Kidney (tissue), 14 donors: ENCODE data around the gene NCKAP5. TPM values are rescaled to one million over a fixed set of nuclear protein-coding genes. Genes with fewer than 3 reads are reported as not detected.
"Not testable (repeated sequence)": the region's sequence is repeated elsewhere in the genome, so short reads cannot be mapped to it uniquely, and the experiment has no call there.

Experiments
- DNase-seq, 5 donors: peaks; one replicate each; pipeline ENCODE4 v3.0.0-alpha.2; 2013 to 2020
- FAIRE-seq: peaks from 2 replicates; lab custom pipeline; 2012; peaks lifted over from hg19 to GRCh38; lab: Jason Lieb, UNC
- H3K27ac ChIP-seq, 2 donors: one replicate each; pipeline ENCODE4 v1.7.0; 2013; ENCODE audit warnings: low read depth in 2 of 2, low read length in 2 of 2, inconsistent platforms in 1 of 2
- H3K27me3 ChIP-seq: one replicate; pipeline ENCODE4 v1.7.1; 2013; ENCODE audit warnings: low read length, inconsistent platforms; ENCODE audit not compliant: control insufficient read depth, insufficient read depth
- H3K36me3 ChIP-seq, 3 donors: one replicate each; pipeline versions ENCODE4 v1.7.0 to v1.7.1; 2013; ENCODE audit warnings: low read length in 3 of 3, control low read depth in 1 of 3, inconsistent platforms in 1 of 3; ENCODE audit not compliant: insufficient read depth in 3 of 3, control insufficient read depth in 2 of 3
- H3K4me1 ChIP-seq, 3 donors: one replicate each; pipeline versions ENCODE4 v1.7.0 to v1.7.1; 2013; ENCODE audit warnings: low read length in 3 of 3, inconsistent platforms in 1 of 3, low read depth in 1 of 3; ENCODE audit not compliant: control insufficient read depth in 2 of 3, insufficient read depth in 2 of 3
- H3K4me3 ChIP-seq, 3 donors: one replicate each; pipeline versions ENCODE4 v1.7.0 to v1.8.1; 2013; ENCODE audit warnings: low read length in 3 of 3, control low read depth in 1 of 3, inconsistent platforms in 1 of 3
- H3K9ac ChIP-seq, 3 donors: one replicate each; pipeline versions ENCODE4 v1.7.0 to v1.7.1; 2013; ENCODE audit warnings: low read length in 3 of 3, control low read depth in 1 of 3, inconsistent platforms in 1 of 3
- H3K9me3 ChIP-seq, 3 donors: one replicate each; pipeline versions ENCODE4 v1.7.0 to v1.7.1; 2013; ENCODE audit warnings: low read length in 3 of 3, control low read depth in 1 of 3, inconsistent platforms in 1 of 3; ENCODE audit not compliant: control insufficient read depth in 2 of 3, insufficient read depth in 1 of 3
- CTCF ChIP-seq: IDR thresholded peaks from 3 replicates; pipeline ENCODE4 v1.5.1; 2012; ENCODE audit warnings: mild to moderate bottlenecking, moderate library complexity, borderline replicate concordance; ENCODE audit not compliant: insufficient read depth; ENCODE audit errors: extremely low read depth
- intact Hi-C: fragments of 100-400 bp; cut with DNase I; formaldehyde crosslinking; loops from one replicate; pipeline ENCODE4 v1.11.1; 2022
- polyA plus RNA-seq: library from polyadenylated mRNA; stranded (reverse); fragments of 350-450 nt; fragmentation: Illumina TruSeq; extraction: RNeasy Lipid Tissue Mini Kit (QIAGEN cat#74804); gene quantifications from one replicate; pipeline ENCODE4 v1.2.3, GENCODE V29; 2014; ENCODE audit warnings: low read depth, low replicate concordance; ENCODE audit not compliant: insufficient read depth
- total RNA-seq: library from RNA; stranded (reverse); fragmentation: NEBNext Ultra II Directional; extraction: Animal tissue kit (Norgen Biotek cat#: 25700); gene quantifications from one replicate; pipeline ENCODE4 v1.2.1, GENCODE V29; 2021
- donor health status: control.
- donor health status: control.
- donor health status: control.
- donor health status: control.
- donor health status: control.
- donor health status: DM: yes; HTN: yes; CAD: no.
- donor health status: Normal renal cell carcinoma (clear cell type).

The NCKAP5 gene
- total and polyA plus RNA-seq, 2 donors from 2014 or later, result 1.8 to 2.9 TPM

DNA sequence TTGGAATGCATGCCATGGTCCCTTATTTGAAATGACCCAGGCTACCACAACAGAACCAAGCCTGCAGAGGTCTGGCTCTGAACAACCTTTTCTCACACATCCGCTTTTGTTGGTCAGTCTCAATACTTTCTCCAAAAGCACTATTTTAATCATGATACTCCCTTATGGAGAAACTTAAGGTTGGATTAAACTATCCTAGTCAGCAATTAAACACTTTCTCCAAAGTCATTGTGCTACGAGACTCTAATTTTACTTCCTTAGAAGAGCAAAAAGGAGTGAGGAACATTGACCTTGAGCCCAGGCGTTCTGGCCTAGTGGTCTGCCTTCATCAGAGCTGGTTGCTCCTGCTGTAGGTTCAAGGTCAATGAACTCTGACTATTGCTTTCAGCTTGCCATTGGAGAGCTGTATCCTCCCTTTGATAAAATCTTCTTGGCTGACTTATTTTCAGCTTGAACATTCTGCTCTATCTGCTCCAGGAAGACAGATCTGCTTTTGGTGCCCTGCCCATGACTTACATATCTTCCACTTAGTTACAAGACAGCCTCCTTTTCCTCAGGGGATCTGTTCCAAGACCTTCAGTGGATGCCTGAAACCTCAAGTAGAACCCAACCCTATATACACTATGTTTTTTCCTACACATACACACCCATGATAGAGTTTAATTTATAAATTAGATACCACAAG, 91.2 kb downstream of the NCKAP5 start:
- H3K36me3 ChIP-seq, result no peaks in the 10 kb centered on the region
- peaks cover 0 to 2% (median 0%) of the 10 kb centered on the region in 3 donors for H3K4me1 ChIP-seq
- H3K9me3 ChIP-seq, result no peaks in the 10 kb centered on the region
- H3K27ac ChIP-seq, result no peak overlapping the region
- H3K9ac ChIP-seq, result no peak overlapping the region
- FAIRE-seq (no peak), DNase-seq (no peak)
- intact Hi-C loops, result no loop called here
- no peak for TF ChIP-seq CTCF
- no peak overlapping the region for H3K4me3 ChIP-seq
- no peaks in the 10 kb centered on the region for H3K27me3 ChIP-seq

DNA sequence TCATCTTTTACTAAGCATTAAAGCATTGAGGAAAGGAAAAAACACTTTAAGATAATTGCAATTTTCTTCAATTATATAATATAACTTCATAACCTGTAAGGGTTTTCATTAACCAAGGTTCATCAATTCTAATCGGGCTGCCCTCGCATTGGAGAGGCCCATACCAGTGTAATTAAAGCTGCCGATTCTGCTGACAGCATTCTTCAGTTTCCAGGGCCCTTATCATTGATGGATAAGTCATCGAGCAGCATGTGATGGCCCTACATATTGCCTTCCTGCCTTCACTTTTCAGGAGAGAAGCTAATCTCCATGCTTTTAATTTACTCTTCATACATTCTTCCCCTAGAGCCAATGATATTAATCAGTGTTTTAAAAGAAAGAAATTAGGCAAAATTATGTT, 92.0 kb downstream of the NCKAP5 start:
- peaks cover 0 to 2% (median 0%) of the 10 kb centered on the region in 3 donors for H3K4me1 ChIP-seq
- FAIRE-seq, result no peak

GRCh38 chr2:133475610-133476009, 92.7 kb downstream of the NCKAP5 start:
- Histone ChIP-seq H3K9me3 (no peaks in the 10 kb centered on the region), H3K27me3 (no peaks in the 10 kb centered on the region), H3K4me1 (peaks cover 0 to 2% (median 0%) of the 10 kb centered on the region in 3 donors), H3K4me3 (no peak overlapping the region), H3K36me3 (no peaks in the 10 kb centered on the region), H3K27ac (no peak overlapping the region), H3K9ac (no peak overlapping the region)
- FAIRE-seq (no peak), DNase-seq (no peak)
- intact Hi-C loops, result no loop called here
- TF ChIP-seq CTCF, result no peak

More for the DNA sequence above, 92.0 kb downstream of the NCKAP5 start:
- Histone ChIP-seq H3K4me3 (no peak overlapping the region), H3K9me3 (no peaks in the 10 kb centered on the region), H3K36me3 (no peaks in the 10 kb centered on the region), H3K9ac (no peak overlapping the region), H3K27ac (no peak overlapping the region), H3K27me3 (no peaks in the 10 kb centered on the region)
- no peak for DNase-seq
- no peak for TF ChIP-seq CTCF
- intact Hi-C loops, result no loop called here

- H3K9me3 ChIP-seq, DNase-seq, intact Hi-C loops, H3K9ac ChIP-seq, H3K36me3 ChIP-seq, H3K4me1 ChIP-seq, H3K4me3 ChIP-seq, H3K27me3 ChIP-seq, H3K27ac ChIP-seq, FAIRE-seq: not testable (repeated sequence)
These were observed 97.8 kb downstream of the NCKAP5 start for GRCh38 chr2:133470446-133470845.
